Measurements from ENCODE around the gene CTAGE9.
"Not testable (repeated sequence)": the region's sequence is repeated elsewhere in the genome, so short reads cannot be mapped to it uniquely, and the experiment has no call there.

Gene CTAGE9, protein sequence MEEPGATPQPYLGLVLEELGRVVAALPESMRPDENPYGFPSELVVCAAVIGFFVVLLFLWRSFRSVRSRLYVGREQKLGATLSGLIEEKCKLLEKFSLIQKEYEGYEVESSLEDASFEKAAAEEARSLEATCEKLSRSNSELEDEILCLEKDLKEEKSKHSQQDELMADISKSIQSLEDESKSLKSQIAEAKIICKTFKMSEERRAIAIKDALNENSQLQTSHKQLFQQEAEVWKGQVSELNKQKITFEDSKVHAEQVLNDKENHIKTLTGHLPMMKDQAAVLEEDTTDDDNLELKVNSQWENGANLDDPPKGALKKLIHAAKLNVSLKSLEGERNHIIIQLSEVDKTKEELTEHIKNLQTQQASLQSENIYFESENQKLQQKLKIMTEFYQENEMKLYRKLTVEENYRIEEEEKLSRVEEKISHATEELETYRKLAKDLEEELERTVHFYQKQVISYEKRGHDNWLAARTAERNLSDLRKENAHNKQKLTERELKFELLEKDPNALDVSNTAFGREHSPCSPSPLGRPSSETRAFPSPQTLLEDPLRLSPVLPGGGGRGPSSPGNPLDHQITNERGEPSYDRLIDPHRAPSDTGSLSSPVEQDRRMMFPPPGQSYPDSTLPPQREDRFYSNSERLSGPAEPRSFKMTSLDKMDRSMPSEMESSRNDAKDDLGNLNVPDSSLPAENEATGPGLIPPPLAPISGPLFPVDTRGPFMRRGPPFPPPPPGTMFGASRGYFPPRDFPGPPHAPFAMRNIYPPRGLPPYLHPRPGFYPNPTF

GRCh38 chr6:131710917-131711316 is at the start of gene CTAGE9:
TSS of gene CTAGE9 (minus strand) at chr6:131711017. CDS start at chr6:131711017, 0 bp downstream.
- not testable (repeated sequence) for DNase-seq (ENCODE audit: low spot score)

GRCh38 chr6:131758920-131759319 is 48.1 kb upstream of the CTAGE9 start:
- no peak for DNase-seq (ENCODE audit: low spot score)

GRCh38 chr6:131756039-131756438 is 45.2 kb upstream of the CTAGE9 start:
- DNase-seq (ENCODE audit: low spot score): no peak

GRCh38 chr6:131755597-131755996 is 44.8 kb upstream of the CTAGE9 start:
- no peak for DNase-seq (ENCODE audit: low spot score)

DNA sequence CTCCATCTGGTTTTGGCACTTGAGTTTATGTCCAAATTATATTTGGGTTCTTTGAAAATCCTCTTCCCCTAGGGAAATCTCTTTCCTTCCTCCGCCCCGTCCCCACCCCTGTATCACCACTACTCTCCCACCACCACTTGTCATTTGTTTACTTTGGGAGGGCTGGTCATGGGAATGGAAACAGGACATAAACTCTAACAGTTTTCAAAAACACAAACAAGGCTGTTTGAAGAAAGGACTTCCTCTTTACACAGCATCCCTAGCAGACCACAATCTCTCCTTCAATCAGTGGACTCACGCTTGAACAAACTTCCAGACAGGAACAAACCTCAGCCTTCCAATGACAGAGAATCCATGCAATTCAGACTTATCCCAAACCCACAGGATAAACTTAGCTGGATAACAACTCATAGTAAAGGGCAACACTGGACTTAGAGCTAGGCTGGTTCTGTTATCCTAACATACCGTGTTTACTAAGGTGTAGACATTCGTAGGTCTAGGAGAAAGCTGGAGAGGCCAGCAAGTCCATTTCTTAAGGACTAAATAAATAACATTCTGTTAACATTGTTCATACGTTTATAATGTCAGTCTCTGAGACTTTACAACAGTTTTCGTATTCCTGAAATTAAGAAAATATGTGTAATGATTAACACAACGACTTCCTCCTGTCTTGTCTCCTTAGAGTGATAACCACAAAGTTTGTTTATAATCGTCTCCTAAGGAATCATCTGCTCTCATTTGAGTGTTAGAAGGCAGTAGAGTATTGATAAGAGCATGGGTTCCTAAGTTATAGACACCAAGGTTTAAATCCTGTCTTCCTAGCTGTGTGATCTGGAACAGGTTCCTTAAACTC is 44.1 kb upstream of the CTAGE9 start:
- DNase-seq (ENCODE audit: low spot score): no peak

GRCh38 chr6:131754088-131754487 is 43.3 kb upstream of the CTAGE9 start:
- no peak for DNase-seq (ENCODE audit: low spot score)

DNA sequence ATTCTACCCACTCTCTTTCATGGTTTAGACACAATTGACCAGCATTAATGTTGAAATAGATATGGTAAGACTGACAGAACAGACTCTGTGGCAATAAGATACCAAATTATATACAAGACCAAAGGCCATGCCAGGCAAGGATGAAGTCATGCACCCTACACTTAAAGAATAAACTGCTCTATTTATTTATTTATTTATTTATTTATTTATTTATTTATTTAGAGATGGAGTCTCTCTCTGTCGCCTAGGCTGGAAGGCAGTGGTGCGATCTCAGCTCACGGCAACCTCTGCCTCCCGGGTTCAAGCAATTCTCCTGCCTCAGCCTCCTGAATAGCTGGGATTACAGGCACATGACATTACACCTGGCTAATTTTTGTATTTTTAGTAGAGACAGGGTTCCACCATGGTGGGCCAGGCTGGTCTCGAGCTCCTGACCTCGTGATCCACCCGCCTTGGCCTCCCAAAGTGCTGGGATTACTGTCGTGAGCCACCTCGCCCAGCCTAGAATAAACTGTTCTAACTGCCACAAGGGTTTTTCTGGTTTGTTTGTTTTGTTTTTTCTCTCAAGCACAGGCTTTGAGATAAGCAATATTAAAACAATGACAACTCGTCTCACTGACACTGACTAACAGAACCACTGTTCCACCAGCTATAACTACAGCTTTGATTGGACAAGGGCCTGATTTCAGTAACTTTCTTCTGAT is 40.3 kb upstream of the CTAGE9 start:
- DNase-seq (ENCODE audit: low spot score): not testable (repeated sequence)

GRCh38 chr6:131749023-131749422 is 38.2 kb upstream of the CTAGE9 start:
- no peak for DNase-seq (ENCODE audit: low spot score)

GRCh38 chr6:131747821-131748353 is 37.1 kb upstream of the CTAGE9 start:
- DNase-seq (ENCODE audit: low spot score): no peak

GRCh38 chr6:131745476-131745875 is 34.7 kb upstream of the CTAGE9 start:
- DNase-seq (ENCODE audit: low spot score): no peak

DNA sequence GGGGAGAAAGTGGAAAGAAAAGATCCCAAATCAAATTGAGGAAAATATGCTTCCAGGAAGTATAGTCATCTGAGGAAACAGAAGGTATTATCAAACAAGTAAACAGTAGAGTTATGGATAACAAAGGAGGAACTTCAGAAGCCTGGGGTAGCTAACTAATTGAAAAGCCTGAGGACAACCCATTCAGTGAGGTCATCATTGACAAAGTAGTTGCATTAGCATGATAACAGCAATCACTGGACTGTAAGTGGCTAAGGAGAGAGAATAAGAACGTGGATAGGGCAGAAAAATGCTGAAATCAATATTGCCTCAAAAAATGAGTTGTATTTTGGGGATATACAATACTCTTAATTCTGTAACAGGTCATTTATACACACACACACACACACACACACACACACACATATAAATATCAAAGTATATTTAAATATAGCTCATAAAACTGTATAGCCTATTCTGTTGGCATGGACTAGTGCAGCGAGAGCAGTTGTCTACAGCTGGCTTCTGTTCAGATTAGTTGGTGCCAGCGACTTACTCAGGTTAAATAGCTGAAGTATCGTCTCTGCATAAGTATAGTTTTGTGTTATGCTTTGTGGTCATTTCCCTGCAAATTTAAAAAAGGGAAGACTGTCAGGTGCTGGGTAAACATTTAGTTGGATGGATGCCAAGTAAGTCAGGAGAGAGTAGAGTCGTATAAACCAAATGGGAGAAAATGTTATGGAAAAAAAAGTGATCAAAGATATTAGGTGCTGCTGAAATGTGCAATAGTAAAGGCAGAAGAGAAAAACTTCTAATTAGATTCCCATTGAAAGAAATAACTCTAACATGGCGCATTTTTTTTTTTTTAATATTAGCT is 33.8 kb upstream of the CTAGE9 start:
- DNase-seq (ENCODE audit: low spot score): no peak

DNA sequence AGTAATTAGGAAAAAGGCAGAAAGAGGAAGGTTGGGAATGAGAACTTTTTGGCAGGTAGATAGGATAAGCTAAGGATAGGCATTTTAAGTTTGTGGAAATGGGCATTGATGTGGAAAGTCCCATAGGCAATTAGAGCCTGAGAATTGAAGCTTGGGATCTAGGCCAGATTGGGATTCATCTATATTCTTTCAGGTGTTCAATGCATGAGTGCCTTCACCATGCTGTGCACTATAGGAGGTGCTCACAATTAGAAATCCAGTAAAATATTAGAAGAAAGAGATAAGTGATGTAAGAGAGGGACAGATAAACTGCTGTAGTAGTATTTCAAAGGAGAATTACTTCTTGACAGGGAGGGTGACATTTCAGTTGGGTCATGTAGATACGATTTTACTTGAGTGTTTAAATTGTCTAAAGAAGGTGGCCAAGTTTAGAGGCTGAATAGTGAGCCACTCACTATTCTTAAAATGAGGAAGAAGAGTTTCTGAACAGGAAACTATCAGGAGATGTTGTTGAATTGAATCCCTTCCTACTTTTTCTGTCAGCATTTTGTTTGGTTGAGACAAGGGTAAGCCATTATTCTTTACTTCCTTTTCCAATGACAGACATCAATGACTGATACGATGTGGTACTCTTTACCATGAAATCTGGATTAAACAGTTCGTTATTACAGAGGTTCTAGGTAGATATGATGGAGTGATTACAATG is 31.0 kb upstream of the CTAGE9 start:
- DNase-seq (ENCODE audit: low spot score): peak; percentile 33

DNA sequence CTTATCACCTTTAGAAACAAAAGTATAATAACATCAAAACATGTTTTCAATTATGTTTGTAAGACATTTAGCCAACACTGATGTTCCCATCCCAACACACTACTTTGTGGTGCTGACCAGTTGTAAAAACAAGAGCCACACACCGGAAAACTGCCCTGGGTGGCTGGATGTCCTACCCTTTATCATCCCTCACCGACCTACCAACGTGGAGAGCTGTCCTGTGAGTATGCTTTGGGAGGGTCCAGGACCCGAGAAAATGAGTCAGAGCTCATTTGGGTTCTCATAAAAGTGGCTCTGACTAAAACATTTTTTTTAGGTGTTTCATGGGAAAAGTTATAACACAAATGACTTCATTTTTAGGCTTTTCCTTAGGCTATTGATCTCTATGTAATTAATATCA is 29.3 kb upstream of the CTAGE9 start:
- DNase-seq (ENCODE audit: low spot score): no peak

DNA sequence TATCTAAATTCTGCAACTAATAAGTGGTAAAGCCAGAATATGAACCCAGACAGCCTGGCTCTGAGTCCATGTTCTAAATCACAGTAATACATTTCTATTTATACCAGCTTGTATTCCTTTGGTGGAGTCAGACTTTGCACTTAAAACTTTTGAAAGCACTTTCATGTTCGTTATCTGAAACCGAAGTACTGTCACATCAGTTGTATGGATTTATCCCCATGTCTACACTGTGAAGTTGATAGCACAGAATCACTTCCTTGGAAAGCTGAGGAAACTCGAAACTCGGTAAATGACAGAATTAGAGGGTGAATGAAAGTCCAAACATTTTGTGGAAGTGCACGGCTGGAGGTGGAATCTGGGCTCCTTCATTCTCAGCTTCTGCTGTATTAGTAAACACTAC is 28.3 kb upstream of the CTAGE9 start:
- no peak for DNase-seq (ENCODE audit: low spot score)

- no peak for DNase-seq (ENCODE audit: low spot score)
Observed at GRCh38 chr6:131736811-131737210, 26.0 kb upstream of the CTAGE9 start.

DNA sequence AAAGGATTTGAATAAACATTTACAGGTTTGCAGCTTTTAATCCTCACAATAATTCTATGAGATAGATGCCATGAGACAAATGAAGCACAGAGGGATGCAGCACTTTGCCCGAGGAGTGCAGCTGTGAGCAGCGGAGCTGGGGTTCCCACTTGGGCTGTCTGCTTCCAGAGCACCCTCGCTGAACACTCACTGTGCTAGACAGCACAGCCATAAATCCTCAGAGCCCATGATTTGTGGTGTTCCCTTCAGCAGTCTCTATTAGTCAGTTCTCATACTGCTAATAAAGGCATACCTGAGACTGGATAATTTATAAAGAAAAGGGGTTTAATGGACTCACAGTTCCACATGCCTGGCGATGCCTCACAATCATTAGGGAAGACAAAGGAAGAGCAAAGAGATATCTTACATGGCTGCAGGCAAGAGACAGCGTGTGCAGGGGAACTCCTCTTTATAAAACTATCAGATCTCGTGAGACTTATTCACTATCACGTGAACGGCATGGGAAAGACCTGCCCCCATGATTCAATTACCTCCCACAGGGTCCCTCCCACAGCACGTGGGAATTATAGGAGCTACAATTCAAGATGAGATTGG is 25.3 kb upstream of the CTAGE9 start:
- DNase-seq (ENCODE audit: low spot score): no peak

DNA sequence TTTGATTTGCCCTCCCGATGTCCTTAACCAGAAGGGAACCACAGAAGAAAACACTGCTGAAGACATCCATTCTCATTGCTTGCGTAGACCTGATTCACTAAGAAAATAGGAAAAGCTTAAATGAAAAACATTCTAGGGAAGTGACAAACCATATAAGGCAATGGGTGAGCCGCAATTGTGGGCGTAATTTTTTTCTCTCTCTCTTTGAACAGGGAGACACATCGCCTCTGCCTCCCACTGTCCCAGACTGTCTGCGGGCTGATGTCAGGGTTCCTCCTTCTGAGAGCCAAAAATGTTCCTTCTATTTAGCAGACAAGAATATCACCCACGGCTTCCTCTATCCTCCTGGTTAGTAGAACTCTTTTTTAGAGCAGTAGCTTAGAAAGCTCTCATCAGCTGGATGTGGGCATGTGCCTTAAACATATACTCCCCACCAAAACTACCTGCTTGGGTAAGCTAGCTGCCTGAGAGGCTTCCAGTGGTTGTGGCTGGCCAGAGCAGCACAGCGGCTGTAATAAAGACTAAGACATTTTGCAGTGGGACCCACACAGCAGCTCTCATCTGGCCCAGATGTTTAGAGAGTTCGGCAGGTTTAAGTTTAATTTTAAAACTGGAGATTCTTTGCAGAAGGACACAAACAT is 22.7 kb upstream of the CTAGE9 start:
- peak; percentile 57 for DNase-seq (ENCODE audit: low spot score)

- no peak for DNase-seq (ENCODE audit: low spot score)
Observed at GRCh38 chr6:131731224-131731623, 20.4 kb upstream of the CTAGE9 start.

DNA sequence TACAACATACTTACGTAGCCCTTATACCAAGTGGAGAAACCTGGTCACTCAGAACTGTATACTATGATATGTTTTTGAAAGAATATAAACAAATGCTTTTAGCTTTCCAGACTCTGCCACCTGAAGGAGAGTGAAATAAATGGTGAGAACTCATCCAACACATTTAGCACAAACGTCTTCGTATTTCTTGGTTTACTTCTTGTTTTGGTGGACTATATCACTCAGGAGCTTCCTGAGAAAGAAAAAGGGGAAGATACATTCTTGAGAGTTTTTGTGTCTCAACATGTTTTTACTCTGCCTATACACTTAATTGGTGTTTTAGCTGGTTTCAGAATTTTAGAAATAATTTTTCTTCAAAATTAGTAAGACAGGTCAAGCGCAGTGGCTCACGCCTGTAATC is 19.4 kb upstream of the CTAGE9 start:
- peak; percentile 21 for DNase-seq (ENCODE audit: low spot score)
